Duodenal mucosa (tissue), 2 donors: ENCODE data around the gene DNAI1.

ENCODE experiments used
- H3K27ac ChIP-seq: one replicate; pipeline ENCODE4 v1.7.0; 2013; ENCODE audit warnings: low read depth, low read length
- H3K27me3 ChIP-seq, 2 donors: one replicate each; pipeline ENCODE4 v1.7.0; 2013; ENCODE audit warnings: low read length in 2 of 2, control low read depth in 1 of 2; ENCODE audit not compliant: insufficient read depth in 2 of 2, control insufficient read depth in 1 of 2
- H3K36me3 ChIP-seq, 2 donors: one replicate each; pipeline ENCODE4 v1.7.0; 2013; ENCODE audit warnings: low read length in 2 of 2, control low read depth in 1 of 2; ENCODE audit not compliant: insufficient read depth in 2 of 2, control insufficient read depth in 1 of 2
- H3K4me1 ChIP-seq, 2 donors: one replicate each; pipeline ENCODE4 v1.7.0; 2013; ENCODE audit warnings: low read length in 2 of 2, control low read depth in 1 of 2; ENCODE audit not compliant: insufficient read depth in 2 of 2, control insufficient read depth in 1 of 2
- H3K4me3 ChIP-seq, 2 donors: one replicate each; pipeline ENCODE4 v1.7.0; 2013; ENCODE audit warnings: low read length in 2 of 2, low read depth in 1 of 2
- H3K9ac ChIP-seq, 2 donors: one replicate each; pipeline ENCODE4 v1.7.0; 2013; ENCODE audit warnings: low read length in 2 of 2, low read depth in 1 of 2
- H3K9me3 ChIP-seq, 2 donors: one replicate each; pipeline ENCODE4 v1.7.0; 2013; ENCODE audit warnings: low read length in 2 of 2, control low read depth in 1 of 2; ENCODE audit not compliant: control insufficient read depth in 1 of 2

DNAI1 gene

GRCh38 chr9:34555002-34555348 lies 96.4 kb downstream of the DNAI1 start:
- H3K9ac ChIP-seq: no peak overlapping the region
- no peak overlapping the region for H3K27ac ChIP-seq
- peaks cover 5 to 29% of the 10 kb centered on the region in 2 donors for H3K27me3 ChIP-seq
- H3K36me3 ChIP-seq: no peaks in the 10 kb centered on the region
- H3K9me3 ChIP-seq: no peaks in the 10 kb centered on the region
- peaks cover 6 to 8% of the 10 kb centered on the region in 2 donors for H3K4me1 ChIP-seq
- H3K4me3 ChIP-seq: no peak overlapping the region

GRCh38 chr9:34555500-34555899 lies 96.9 kb downstream of the DNAI1 start:
- Histone ChIP-seq H3K9ac (no peak overlapping the region), H3K36me3 (no peaks in the 10 kb centered on the region), H3K27ac (no peak overlapping the region), H3K9me3 (no peaks in the 10 kb centered on the region), H3K27me3 (peaks cover 5 to 29% of the 10 kb centered on the region in 2 donors), H3K4me3 (no peak overlapping the region), H3K4me1 (peaks cover 12 to 13% of the 10 kb centered on the region in 2 donors)

GRCh38 chr9:34555936-34556525 lies 97.4 kb downstream of the DNAI1 start:
- H3K4me1 ChIP-seq: peaks cover 17 to 18% of the 10 kb centered on the region in 2 donors
- H3K9ac ChIP-seq: no peak overlapping the region
- H3K9me3 ChIP-seq: no peaks in the 10 kb centered on the region
- no peak overlapping the region for H3K4me3 ChIP-seq
- no peak overlapping the region for H3K27ac ChIP-seq
- H3K27me3 ChIP-seq: peaks cover 5 to 29% of the 10 kb centered on the region in 2 donors
- H3K36me3 ChIP-seq: no peaks in the 10 kb centered on the region

GRCh38 chr9:34556949-34557348 lies 98.3 kb downstream of the DNAI1 start:
- Histone ChIP-seq H3K9ac (no peak overlapping the region), H3K27ac (no peak overlapping the region), H3K4me3 (no peak overlapping the region), H3K4me1 (peaks cover 23 to 27% of the 10 kb centered on the region in 2 donors), H3K36me3 (no peaks in the 10 kb centered on the region), H3K27me3 (peaks cover 5 to 29% of the 10 kb centered on the region in 2 donors), H3K9me3 (no peaks in the 10 kb centered on the region)

GRCh38 chr9:34557426-34558321 lies 99.1 kb downstream of the DNAI1 start:
- Histone ChIP-seq H3K9me3 (peaks cover 0 to 2% of the 10 kb centered on the region in 2 donors), H3K27me3 (peaks cover 5 to 29% of the 10 kb centered on the region in 2 donors), H3K27ac (no peak overlapping the region), H3K4me1 (peaks cover 23 to 28% of the 10 kb centered on the region in 2 donors), H3K36me3 (no peaks in the 10 kb centered on the region), H3K9ac (no peak overlapping the region), H3K4me3 (no peak overlapping the region)

GRCh38 chr9:34558364-34558763 lies 99.8 kb downstream of the DNAI1 start:
- Histone ChIP-seq H3K36me3 (no peaks in the 10 kb centered on the region), H3K27ac (no peak overlapping the region), H3K9me3 (peaks cover 0 to 2% of the 10 kb centered on the region in 2 donors), H3K4me3 (no peak overlapping the region), H3K9ac (no peak overlapping the region), H3K4me1 (peaks cover 23 to 28% of the 10 kb centered on the region in 2 donors), H3K27me3 (peaks cover 5 to 26% of the 10 kb centered on the region in 2 donors)

- H3K4me3 ChIP-seq: no peak overlapping the region
- no peak overlapping the region for H3K27ac ChIP-seq
- peaks cover 0 to 2% of the 10 kb centered on the region in 2 donors for H3K9me3 ChIP-seq
- no peaks in the 10 kb centered on the region for H3K36me3 ChIP-seq
- peaks cover 5 to 26% of the 10 kb centered on the region in 2 donors for H3K27me3 ChIP-seq
- H3K4me1 ChIP-seq: peaks cover 23 to 28% of the 10 kb centered on the region in 2 donors
- no peak overlapping the region for H3K9ac ChIP-seq
Measured at GRCh38 chr9:34558919-34559623, 100.5 kb downstream of the DNAI1 start.

- Histone ChIP-seq H3K36me3 (no peaks in the 10 kb centered on the region), H3K27me3 (peaks cover 5 to 23% of the 10 kb centered on the region in 2 donors), H3K4me3 (peak overlapping the region in 1 of 2 donors; percentile 2), H3K4me1 (peaks cover 23 to 28% of the 10 kb centered on the region in 2 donors), H3K9me3 (peaks cover 0 to 2% of the 10 kb centered on the region in 2 donors), H3K27ac (peak overlapping the region; percentile 28), H3K9ac (peak overlapping the region in 1 of 2 donors; percentile 64)
Measured at GRCh38 chr9:34559624-34560455, 101.2 kb downstream of the DNAI1 start.

GRCh38 chr9:34560599-34561214 lies 102.1 kb downstream of the DNAI1 start:
- Histone ChIP-seq H3K27me3 (peaks cover 6 to 17% of the 10 kb centered on the region in 2 donors), H3K9ac (peak overlapping the region; percentile 3 to 64), H3K9me3 (peaks cover 0 to 2% of the 10 kb centered on the region in 2 donors), H3K4me1 (peaks cover 23 to 28% of the 10 kb centered on the region in 2 donors), H3K36me3 (no peaks in the 10 kb centered on the region), H3K4me3 (peak overlapping the region in 1 of 2 donors; percentile 2), H3K27ac (peak overlapping the region; percentile 26)
